Keratinocyte (primary cell): Measurements from ENCODE around the gene EPHA2. TPM values are rescaled to one million over a fixed set of nuclear protein-coding genes. Genes with fewer than 3 reads are reported as not detected.

Source experiments
- DNase-seq: peaks from one replicate; pipeline ENCODE4 v3.0.0-alpha.2; 2011; ENCODE audit warnings: low read depth, missing footprints, low spot score
- FAIRE-seq: peaks from 2 replicates; lab custom pipeline; 2011; peaks lifted over from hg19 to GRCh38; lab: Jason Lieb, UNC
- H2AFZ ChIP-seq: 2 replicates; pipeline ENCODE4 v1.6.0; 2012; ENCODE audit warnings: low read length, control low read depth, inconsistent platforms; ENCODE audit not compliant: control insufficient read depth
- H3K27ac ChIP-seq: 2 replicates; pipeline ENCODE4 v1.5.1; 2011; ENCODE audit warnings: low read length; ENCODE audit not compliant: control insufficient read depth, insufficient read depth
- H3K27me3 ChIP-seq: 3 replicates; pipeline ENCODE4 v1.6.0; 2011; ENCODE audit warnings: low read length; ENCODE audit not compliant: control insufficient read depth, insufficient read depth; ENCODE audit errors: extremely low read depth
- H3K36me3 ChIP-seq, 2 experiments: 2 replicates in 1 of 2; 3 replicates in 1 of 2; pipeline ENCODE4 v1.5.1; 2011; ENCODE audit warnings: low read length in 2 of 2, mild to moderate bottlenecking in 1 of 2; ENCODE audit not compliant: control insufficient read depth in 2 of 2, insufficient read depth in 2 of 2; ENCODE audit errors: extremely low read depth in 1 of 2
- H3K4me1 ChIP-seq: 3 replicates; pipeline ENCODE4 v1.5.1; 2011; ENCODE audit warnings: low read length; ENCODE audit not compliant: control insufficient read depth, insufficient read depth; ENCODE audit errors: extremely low read depth
- H3K4me2 ChIP-seq: 3 replicates; pipeline ENCODE4 v1.6.0; 2011; ENCODE audit warnings: low read depth, low read length; ENCODE audit not compliant: control insufficient read depth, insufficient read depth; ENCODE audit errors: extremely low read depth
- H3K4me3 ChIP-seq, 3 experiments: fragments of 200-600 bp in 1 of 3; sonication (generic) in 1 of 3; 2 replicates in 2 of 3; 3 replicates in 1 of 3; pipeline ENCODE4 v1.5.1; 2011 to 2016; ENCODE audit warnings: low read length in 3 of 3, mild to moderate bottlenecking in 3 of 3, control low read depth in 2 of 3, inconsistent platforms in 1 of 3, low read depth in 1 of 3, mixed read lengths in 1 of 3, mixed run types in 1 of 3, moderate library complexity in 1 of 3; ENCODE audit not compliant: control insufficient read depth in 2 of 3, insufficient read depth in 2 of 3; ENCODE audit errors: extremely low read depth in 1 of 3
- H3K79me2 ChIP-seq: 2 replicates; pipeline ENCODE4 v1.6.0; 2012; ENCODE audit warnings: low read length; ENCODE audit not compliant: control insufficient read depth, insufficient read depth
- H3K9ac ChIP-seq: 3 replicates; pipeline ENCODE4 v1.6.0; 2011; ENCODE audit warnings: low read length; ENCODE audit not compliant: control insufficient read depth, insufficient read depth; ENCODE audit errors: extremely low read depth
- H3K9me1 ChIP-seq: 3 replicates; pipeline ENCODE4 v1.6.0; 2011; ENCODE audit warnings: low read length; ENCODE audit not compliant: control insufficient read depth, insufficient read depth; ENCODE audit errors: extremely low read depth
- H3K9me3 ChIP-seq: 2 replicates; pipeline ENCODE4 v1.5.1; 2012; ENCODE audit warnings: low read depth, low read length; ENCODE audit not compliant: control insufficient read depth
- H4K20me1 ChIP-seq: 3 replicates; pipeline ENCODE4 v1.6.0; 2011; ENCODE audit warnings: low read length; ENCODE audit not compliant: control insufficient read depth, insufficient read depth; ENCODE audit errors: extremely low read depth
- EZH2 ChIP-seq: IDR thresholded peaks from one replicate; pipeline ENCODE4 v1.6.1; 2012; ENCODE audit warnings: inconsistent platforms, mild to moderate bottlenecking, low read length, moderate library complexity
- dilution Hi-C: fragments of 300-500 bp; cut with MboI; formaldehyde crosslinking; loops from one replicate; pipeline ENCODE4 v1.7.0; 2020; ENCODE audit warnings: low sequenced_read_pairs; ENCODE audit not compliant: extremely low pct_ligation_motif_present
- polyA plus RNA-seq, 5 experiments: library from polyadenylated mRNA; depleted of rRNA in 3 of 5; stranded (reverse) in 3 of 5; stranded (forward) in 1 of 5; unstranded in 1 of 5; fragments of >200 nt; gene quantifications; 1 replicate in 1 of 5; 2 replicates in 3 of 5; 3 replicates in 1 of 5; pipeline versions ENCODE4 v1.2.1 to v1.2.3, GENCODE V29; 2011 to 2012; ENCODE audit warnings: missing spikeins in 2 of 5, low read depth in 1 of 5, low replicate concordance in 1 of 5
- TF ChIP-seq, protein P1 (sequence below), 3 experiments: IDR thresholded peaks in 1 of 3; conservative IDR thresholded peaks in 1 of 3; optimal IDR thresholded peaks in 1 of 3; 2 replicates in 2 of 3; 3 replicates in 1 of 3; pipeline versions ENCODE3 to v1.5.1; 2011; ENCODE audit warnings: low read length in 3 of 3, mild to moderate bottlenecking in 3 of 3, moderate library complexity in 2 of 3, control low read depth in 1 of 3, inconsistent platforms in 1 of 3; ENCODE audit not compliant: insufficient read depth in 2 of 3; ENCODE audit errors: extremely low read depth in 1 of 3

The EPHA2 gene
- polyA plus RNA-seq, 1 donor (not counting 4 experiments of a cell fraction or from before 2014, with no cell fraction given), result 55.6 TPM

GRCh38 chr1:16191309-16191708 lies 35.4 kb upstream of the EPHA2 start:
- Histone ChIP-seq H3K4me1 (peaks cover 38% of the 10 kb centered on the region), H3K4me3 (no peak overlapping the region), H3K4me2 (no peak overlapping the region), H2AFZ (no peak overlapping the region), H4K20me1 (no peaks in the 10 kb centered on the region), H3K27me3 (no peaks in the 10 kb centered on the region), H3K9me1 (no peaks in the 10 kb centered on the region), H3K9me3 (no peaks in the 10 kb centered on the region), H3K9ac (no peak overlapping the region), H3K79me2 (no peaks in the 10 kb centered on the region), H3K27ac (no peak overlapping the region), H3K36me3 (no peaks in the 10 kb centered on the region)
- DNase-seq (no peak), FAIRE-seq (no peak)
- dilution Hi-C loops, result no loop called here
- TF ChIP-seq, protein P1, sequence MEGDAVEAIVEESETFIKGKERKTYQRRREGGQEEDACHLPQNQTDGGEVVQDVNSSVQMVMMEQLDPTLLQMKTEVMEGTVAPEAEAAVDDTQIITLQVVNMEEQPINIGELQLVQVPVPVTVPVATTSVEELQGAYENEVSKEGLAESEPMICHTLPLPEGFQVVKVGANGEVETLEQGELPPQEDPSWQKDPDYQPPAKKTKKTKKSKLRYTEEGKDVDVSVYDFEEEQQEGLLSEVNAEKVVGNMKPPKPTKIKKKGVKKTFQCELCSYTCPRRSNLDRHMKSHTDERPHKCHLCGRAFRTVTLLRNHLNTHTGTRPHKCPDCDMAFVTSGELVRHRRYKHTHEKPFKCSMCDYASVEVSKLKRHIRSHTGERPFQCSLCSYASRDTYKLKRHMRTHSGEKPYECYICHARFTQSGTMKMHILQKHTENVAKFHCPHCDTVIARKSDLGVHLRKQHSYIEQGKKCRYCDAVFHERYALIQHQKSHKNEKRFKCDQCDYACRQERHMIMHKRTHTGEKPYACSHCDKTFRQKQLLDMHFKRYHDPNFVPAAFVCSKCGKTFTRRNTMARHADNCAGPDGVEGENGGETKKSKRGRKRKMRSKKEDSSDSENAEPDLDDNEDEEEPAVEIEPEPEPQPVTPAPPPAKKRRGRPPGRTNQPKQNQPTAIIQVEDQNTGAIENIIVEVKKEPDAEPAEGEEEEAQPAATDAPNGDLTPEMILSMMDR (optimal IDR thresholded peaks at IDR 0.05 in 1 of 3, IDR thresholded peaks at IDR 0.05 in 1 of 3, conservative IDR thresholded peaks at IDR 0.05 in 1 of 3; ENCODE audit: extremely low read depth in 1 of 3, insufficient read depth in 2 of 3, low read length in 3 of 3), result no peak
- no peak for TF ChIP-seq EZH2

DNA sequence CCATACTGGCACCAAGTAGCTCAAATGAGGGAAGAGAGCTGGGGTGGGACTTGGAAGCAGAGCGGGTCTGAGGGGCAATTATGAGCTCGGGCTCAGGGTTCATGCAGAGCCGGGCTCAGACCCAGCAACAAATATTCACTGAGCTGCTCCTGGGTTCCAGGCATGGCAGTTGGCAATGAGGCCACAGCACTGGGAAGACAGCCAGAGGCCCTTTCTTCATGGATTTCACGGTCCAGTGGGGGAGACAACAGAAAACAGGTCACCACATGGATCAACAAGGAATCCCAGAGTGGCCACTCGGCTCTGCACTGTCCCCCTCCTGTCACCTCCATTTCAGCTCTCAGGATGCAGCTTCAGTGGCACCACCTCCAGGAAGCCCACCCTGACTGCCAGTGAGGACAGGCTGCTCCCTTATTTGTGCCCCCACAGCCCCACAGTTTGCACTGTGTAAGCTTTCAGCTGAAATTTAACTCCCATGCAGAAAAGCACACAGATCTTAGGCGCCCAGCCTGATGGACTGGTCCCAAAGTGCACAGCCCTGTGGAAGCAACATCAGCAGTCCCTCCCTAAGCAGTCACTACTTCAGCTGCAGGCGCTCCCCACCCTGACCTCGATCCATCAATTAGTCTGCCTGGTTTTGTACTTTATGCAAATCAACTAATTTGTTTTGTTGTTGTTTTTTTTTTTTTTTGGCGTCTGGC lies 34.2 kb upstream of the EPHA2 start:
- H3K79me2 ChIP-seq, result no peaks in the 10 kb centered on the region
- FAIRE-seq (no peak), DNase-seq (no peak)
- no peak overlapping the region for H3K4me3 ChIP-seq
- H3K27ac ChIP-seq, result no peak overlapping the region
- no peak overlapping the region for H3K4me2 ChIP-seq
- no peak overlapping the region for H3K9ac ChIP-seq
- no peaks in the 10 kb centered on the region for H4K20me1 ChIP-seq
- H2AFZ ChIP-seq, result no peak overlapping the region
- dilution Hi-C loops, result no loop called here
- TF ChIP-seq EZH2, result no peak
- TF ChIP-seq, protein P1 (optimal IDR thresholded peaks at IDR 0.05 in 1 of 3, IDR thresholded peaks at IDR 0.05 in 1 of 3, conservative IDR thresholded peaks at IDR 0.05 in 1 of 3; ENCODE audit: extremely low read depth in 1 of 3, insufficient read depth in 2 of 3, low read length in 3 of 3), result no peak
- no peaks in the 10 kb centered on the region for H3K27me3 ChIP-seq
- H3K4me1 ChIP-seq, result peaks cover 39% of the 10 kb centered on the region
- no peaks in the 10 kb centered on the region for H3K9me1 ChIP-seq
- no peaks in the 10 kb centered on the region for H3K36me3 ChIP-seq
- no peaks in the 10 kb centered on the region for H3K9me3 ChIP-seq
